Stimulated activated CD8-positive, alpha-beta memory T cell treated with anti-CD3 and anti-CD28 coated beads, Interleukin-7, amount 100 ng/mL, for 24 hours (primary cell): ENCODE measurements around the gene ZBTB45.
"Not testable (repeated sequence)": the region's sequence is repeated elsewhere in the genome, so short reads cannot be mapped to it uniquely, and the experiment has no call there.

Source experiments
- DNase-seq: peaks from one replicate; pipeline ENCODE4 v3.0.0-alpha.2; 2020; ENCODE audit warnings: low read depth

The ZBTB45 gene

DNA sequence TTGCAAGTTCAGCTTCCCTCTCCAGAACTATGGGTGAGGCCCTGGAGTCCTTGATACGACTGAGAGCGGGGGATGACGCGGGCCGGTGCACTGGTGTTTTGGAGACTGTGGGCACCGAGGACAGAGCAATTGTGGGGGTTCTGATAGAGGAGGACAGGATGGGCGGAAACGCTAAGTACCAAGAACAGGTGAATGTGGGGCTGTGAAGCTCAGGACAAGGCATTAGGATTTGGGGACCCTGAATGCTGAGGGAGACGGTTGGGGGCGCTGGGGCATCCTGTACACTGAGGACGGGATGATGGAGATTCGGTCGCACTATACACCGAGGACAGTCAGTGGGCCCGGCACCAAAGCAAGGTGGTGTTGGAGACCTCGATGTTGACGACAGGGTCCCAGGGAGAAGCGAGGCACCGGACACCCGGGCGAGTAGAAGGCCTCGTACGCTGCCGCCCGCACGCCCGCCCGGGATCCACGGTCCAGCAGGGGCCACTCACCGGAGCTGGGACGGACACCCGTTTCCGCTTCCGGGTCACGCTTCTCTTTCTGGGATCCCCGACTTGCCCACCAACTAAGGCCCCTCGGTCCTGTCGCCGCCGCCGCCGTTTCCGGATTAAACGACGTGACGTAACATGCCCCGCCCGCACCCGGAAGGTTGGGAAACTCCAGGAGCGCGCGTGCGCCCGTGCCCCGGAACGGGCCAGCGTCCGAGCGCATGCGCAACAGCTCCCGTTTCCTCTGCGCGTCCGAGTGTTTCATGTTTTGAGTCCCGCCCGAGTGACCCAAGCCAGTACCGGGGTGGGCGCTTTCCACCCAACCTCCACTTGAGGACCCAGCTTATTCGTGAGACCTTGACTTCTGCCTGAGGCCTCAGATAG, 35.1 kb upstream of the ZBTB45 start, which contains the start of gene CHMP2A:
Gene CHMP2A, minus strand, starts transcription at position 612 of the 875 bp plus-strand sequence. CDS start 893 bp downstream, outside the sequence.
- peak; percentile 98 for DNase-seq

DNA sequence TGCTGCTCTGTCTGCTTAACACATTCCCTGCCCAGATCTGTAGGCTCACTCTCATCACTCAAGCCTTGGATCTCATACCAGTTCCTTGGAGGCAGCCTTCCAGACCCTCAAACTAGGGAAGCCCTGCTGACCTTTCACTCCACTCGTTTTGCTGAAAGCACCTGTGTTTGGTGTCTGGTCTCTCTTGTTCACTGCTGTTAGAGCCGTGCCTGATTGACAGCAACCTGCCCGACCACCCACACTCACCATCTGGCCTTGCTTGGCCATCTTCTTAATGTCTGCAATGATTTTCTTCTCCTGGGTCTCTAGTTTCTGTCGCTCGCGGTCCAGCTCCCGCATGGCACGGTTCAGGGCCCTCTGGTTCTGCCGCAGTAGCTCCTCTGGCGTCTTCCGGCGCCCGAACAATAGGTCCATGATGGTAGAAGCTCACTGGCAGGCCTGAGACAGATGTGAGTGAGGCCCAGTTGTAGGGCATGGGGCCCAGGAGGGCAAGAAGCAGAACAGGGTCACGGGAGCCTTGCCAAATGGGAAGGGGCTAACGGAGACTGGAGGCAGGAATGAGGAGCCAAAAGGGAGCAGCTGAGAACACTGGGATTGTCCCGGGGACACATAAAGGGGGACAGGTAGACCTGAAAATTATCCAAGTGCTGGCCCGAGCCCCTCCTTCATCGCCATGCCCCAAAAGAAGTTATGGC, 34.3 kb upstream of the ZBTB45 start:
- no peak for DNase-seq

DNA sequence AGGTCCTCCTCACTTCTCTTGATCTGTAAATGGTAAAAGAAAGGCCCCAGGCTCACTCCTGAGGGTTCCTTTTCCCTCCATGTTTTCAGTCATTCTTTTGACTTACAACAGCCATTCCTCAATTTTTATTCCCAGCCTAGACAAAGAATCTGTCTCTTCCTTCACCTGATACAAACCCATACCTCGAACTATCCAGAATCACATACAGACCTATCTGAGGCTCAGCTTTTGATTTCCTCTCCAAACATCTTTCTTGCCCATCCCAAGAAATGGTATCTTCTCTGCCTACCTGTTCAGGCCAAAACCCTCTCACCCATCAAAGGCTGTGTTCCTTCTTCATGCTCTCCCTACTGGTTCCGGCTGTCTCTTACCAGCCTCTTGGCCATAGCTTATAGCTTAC, 33.0 kb upstream of the ZBTB45 start:
- DNase-seq, result no peak

GRCh38 chr19:58551577-58552471, 32.2 kb upstream of the ZBTB45 start:
- no peak for DNase-seq

DNA sequence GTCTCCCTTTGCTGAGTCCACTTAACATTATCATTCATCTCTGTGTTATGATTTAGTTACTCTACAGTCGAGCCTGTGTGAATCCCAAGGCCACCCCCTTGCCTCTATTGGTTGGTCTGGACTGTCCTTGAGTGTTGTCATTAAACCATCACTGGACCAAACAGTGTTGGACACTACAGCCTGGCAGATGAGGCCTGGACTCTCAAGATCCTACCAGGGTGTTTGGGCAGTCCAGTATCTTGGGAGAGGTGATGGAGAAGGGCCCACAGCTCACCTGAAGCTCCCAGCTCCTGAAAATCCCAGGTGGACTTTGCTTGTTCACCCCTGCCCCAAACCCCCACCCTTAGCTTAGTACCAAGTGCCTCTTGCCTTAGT, 31.5 kb upstream of the ZBTB45 start:
- no peak for DNase-seq

DNA sequence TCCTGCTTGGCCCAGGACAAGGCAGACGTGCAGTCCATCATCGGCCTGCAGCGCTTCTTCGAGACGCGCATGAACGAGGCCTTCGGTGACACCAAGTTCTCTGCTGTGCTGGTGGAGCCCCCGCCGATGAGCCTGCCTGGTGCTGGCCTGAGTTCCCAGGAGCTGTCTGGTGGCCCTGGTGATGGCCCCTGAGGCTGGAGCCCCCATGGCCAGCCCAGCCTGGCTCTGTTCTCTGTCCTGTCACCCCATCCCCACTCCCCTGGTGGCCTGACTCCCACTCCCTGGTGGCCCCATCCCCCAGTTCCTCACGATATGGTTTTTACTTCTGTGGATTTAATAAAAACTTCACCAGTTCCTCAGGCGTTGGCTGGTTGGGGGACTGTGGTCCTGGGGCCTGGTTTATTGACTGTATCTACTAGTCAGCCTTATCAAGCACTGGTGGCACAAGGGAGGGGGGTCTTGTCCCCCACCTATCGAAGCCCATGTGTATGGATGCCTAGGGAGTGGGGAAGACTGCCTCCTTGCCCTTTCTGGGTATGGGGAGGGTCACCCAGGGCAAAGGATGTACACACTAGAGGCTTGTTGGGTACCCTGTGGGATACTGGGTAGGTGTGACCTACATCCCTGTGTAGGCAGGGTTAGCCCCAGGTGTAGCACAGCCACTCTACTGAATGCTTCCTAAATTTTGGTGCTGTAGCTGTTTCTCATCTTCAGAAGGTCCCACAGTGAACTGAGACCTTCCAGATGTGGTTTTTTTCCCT, 30.9 kb upstream of the ZBTB45 start:
- DNase-seq, result no peak

DNA sequence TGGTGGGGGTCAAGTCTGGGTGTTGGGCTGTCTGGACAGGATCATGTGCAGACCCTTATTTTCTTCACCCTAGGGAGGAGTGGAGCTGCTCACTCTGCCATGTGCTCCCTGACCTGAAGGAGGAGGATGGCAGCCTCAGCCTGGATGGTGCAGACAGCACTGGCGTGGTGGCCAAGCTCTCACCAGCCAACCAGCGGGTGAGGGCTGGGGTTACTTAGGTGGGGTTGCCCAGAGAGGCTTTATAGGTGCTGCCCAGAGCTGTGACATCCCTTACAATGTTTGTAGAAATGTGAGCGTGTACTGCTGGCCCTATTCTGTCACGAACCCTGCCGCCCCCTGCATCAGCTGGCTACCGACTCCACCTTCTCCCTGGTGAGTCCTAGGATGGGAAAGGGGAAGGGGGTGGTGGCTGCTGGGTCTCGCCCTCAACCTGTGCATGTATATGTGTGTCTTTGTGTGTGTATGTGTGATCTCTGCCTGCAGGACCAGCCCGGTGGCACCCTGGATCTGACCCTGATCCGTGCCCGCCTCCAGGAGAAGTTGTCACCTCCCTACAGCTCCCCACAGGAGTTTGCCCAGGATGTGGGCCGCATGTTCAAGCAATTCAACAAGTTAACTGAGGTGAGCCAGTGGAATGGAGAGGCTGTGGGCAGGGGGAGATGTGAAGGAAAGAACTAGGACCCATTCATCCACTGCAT, 30.2 kb upstream of the ZBTB45 start:
- DNase-seq, result no peak

- no peak for DNase-seq
Observed at GRCh38 chr19:58548859-58549663, 29.5 kb upstream of the ZBTB45 start.

GRCh38 chr19:58547323-58548312, 28.0 kb upstream of the ZBTB45 start:
- no peak for DNase-seq

DNA sequence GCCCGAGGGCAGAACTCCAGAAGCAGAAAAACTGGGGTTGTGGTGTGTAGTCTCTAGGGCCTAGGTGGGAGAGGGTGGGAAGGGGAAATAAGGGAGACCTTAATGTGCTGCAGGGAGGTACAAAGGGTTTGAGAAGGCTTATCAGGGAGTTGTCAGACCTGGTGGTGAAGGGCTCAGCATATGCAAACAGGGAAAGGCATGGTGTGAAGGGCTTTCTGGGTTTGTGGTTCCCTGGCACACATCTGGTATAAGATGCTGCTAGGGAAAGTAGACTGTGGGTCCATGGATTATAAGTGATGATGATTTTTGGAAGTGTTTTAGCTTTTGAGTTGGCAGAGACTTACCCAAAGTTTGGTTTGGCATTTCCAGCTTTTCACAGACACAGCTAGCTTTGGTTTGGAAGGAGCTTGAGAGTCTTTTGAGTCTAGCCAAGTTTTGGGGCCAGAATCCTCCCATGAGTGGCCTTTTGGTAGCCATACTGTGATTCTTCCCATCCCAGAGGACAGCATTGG, 26.5 kb upstream of the ZBTB45 start:
- no peak for DNase-seq

DNA sequence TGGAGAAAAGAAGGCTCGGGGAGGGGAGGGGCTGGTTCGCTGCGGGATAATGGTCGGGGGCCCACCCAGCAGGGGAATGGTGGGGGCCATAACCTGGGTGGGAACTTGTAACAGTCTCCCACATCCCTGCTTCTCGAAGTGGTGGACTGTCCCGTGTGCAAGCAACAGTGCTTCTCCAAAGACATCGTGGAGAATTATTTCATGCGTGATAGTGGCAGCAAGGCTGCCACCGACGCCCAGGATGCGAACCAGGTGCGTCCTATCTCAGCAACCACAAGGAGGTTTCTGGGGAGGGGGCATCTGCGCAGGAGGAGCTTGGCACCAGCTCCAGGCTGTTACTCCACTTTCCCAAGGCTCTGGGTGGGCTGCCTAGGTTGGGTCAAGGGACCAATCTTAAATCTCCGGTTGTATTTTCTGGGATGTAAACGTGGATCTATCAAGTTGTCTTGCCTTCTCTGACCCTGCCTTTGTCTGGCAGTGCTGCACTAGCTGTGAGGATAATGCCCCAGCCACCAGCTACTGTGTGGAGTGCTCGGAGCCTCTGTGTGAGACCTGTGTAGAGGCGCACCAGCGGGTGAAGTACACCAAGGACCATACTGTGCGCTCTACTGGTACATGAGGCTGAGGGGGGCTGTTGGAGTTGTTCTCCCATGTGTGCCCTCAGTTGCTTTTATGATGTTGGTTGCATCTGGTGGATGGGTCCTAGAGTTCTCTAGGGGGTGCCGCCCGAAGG, 25.8 kb upstream of the ZBTB45 start:
- DNase-seq, result no peak

GRCh38 chr19:58544591-58545285, 25.1 kb upstream of the ZBTB45 start:
- DNase-seq, result peak; percentile 43

GRCh38 chr19:58543826-58544590, 24.4 kb upstream of the ZBTB45 start, which contains the start of gene TRIM28:
TRIM28 (plus strand) TSS chr19:58544064; CDS start chr19:58544758, 694 bp downstream.
- DNase-seq, result peak; percentile 100

DNA sequence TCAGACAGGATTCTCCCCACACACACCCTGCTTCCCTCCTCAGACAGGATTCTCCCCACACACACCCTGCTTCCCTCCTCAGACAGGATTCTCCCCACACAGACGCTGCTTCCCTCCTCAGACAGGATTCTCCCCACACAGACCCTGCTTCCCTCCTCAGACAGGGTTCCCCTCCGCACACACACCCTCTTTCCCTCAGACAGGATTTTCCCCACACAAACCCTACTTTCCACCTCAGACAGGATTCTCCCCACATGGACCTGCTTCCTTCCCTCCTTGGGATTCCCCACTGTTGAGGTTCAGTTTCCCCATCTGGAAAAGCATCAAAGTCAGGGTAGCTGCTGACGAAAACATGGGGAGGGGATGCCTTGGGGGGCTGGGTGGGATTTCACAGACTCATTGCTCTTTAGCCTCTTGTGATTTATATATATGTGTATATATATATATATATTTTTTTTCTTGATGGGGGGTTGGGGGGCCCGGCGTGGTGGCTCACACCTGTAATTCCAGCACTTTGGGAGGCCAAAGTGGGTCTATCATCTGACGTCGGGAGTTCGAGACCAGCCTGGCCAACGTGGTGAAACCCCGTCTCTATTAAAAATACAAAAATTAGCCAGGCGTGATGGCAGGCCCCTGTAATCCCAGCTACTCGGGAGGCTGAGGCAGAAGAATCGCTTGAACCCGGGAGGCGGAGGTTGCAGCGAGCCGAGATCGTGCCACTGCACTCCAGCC, 23.2 kb upstream of the ZBTB45 start:
- not testable (repeated sequence) for DNase-seq

- DNase-seq, result not testable (repeated sequence)
Observed at GRCh38 chr19:58539169-58539559, 19.6 kb upstream of the ZBTB45 start.
